H1 (cell line): ENCODE data around the gene PHYH. TPM values are rescaled to one million over a fixed set of nuclear protein-coding genes. Genes with fewer than 3 reads are reported as not detected.

ENCODE experiments used
- CTCF ChIA-PET: fragments of 300-600 bp; sonication (Branson Sonifier 250); formaldehyde crosslinking; loops from one replicate; lab custom pipeline; 2021; ENCODE audit not compliant: partially characterized antibody; lab: Charles Lee
- POLR2A ChIA-PET: fragments of 300-600 bp; sonication (Branson Sonifier 250); formaldehyde crosslinking; loops from one replicate; lab custom pipeline; 2021; ENCODE audit warnings: inconsistent platforms; ENCODE audit not compliant: partially characterized antibody; lab: Charles Lee
- DNase-seq, 2 experiments: peaks; one replicate each; pipeline versions ENCODE4 v3.0.0 to v3.0.0-alpha.2; 2010 to 2022; ENCODE audit warnings: low spot score in 2 of 2, low read depth in 1 of 2, mixed read lengths in 1 of 2
- FAIRE-seq: peaks from 2 replicates; lab custom pipeline; 2011; peaks lifted over from hg19 to GRCh38; lab: Jason Lieb, UNC
- H2AFZ ChIP-seq: 2 replicates; pipeline ENCODE4 v1.8.1; 2012; ENCODE audit warnings: low read length, inconsistent platforms
- H2AK5ac ChIP-seq: 2 replicates; pipeline ENCODE4 v1.6.1; 2013; ENCODE audit warnings: low read depth, low read length
- H2BK120ac ChIP-seq: replicated peaks from 2 replicates; pipeline ENCODE3; 2013; ENCODE audit warnings: low read depth, low read length, inconsistent platforms
- H2BK12ac ChIP-seq: 2 replicates; pipeline ENCODE4 v1.6.1; 2013; ENCODE audit warnings: low read depth, low read length
- H2BK15ac ChIP-seq: 2 replicates; pipeline ENCODE4 v1.6.1; 2013; ENCODE audit warnings: low read length
- H2BK20ac ChIP-seq: 2 replicates; pipeline ENCODE4 v1.6.1; 2013; ENCODE audit warnings: low read length
- H2BK5ac ChIP-seq: 2 replicates; pipeline ENCODE4 v1.6.1; 2013; ENCODE audit warnings: low read depth, low read length
- H3K14ac ChIP-seq: 2 replicates; pipeline ENCODE4 v1.6.1; 2013; ENCODE audit warnings: inconsistent platforms; ENCODE audit not compliant: insufficient read length
- H3K18ac ChIP-seq: 2 replicates; pipeline ENCODE4 v1.6.1; 2013; ENCODE audit warnings: low read length; ENCODE audit errors: extremely low read depth
- H3K23ac ChIP-seq: 2 replicates; pipeline ENCODE4 v1.6.1; 2013; ENCODE audit warnings: inconsistent platforms; ENCODE audit not compliant: insufficient read length
- H3K23me2 ChIP-seq: 2 replicates; pipeline ENCODE4 v1.6.1; 2013; ENCODE audit warnings: low read depth, low read length
- H3K27ac ChIP-seq: 2 replicates; pipeline ENCODE4 v1.6.1; 2011; ENCODE audit warnings: low read depth, low read length, inconsistent platforms
- H3K27me3 ChIP-seq, 4 experiments: replicated peaks in 1 of 4; 1 replicate in 1 of 4; 2 replicates in 3 of 4; pipeline versions ENCODE4 v1.6.1 to v1.8.1; 2011 to 2013; ENCODE audit warnings: low read length in 3 of 4, mild to moderate bottlenecking in 3 of 4, inconsistent platforms in 2 of 4, mixed read lengths in 2 of 4, moderate library complexity in 1 of 4; ENCODE audit not compliant: control insufficient read depth in 3 of 4, insufficient read depth in 3 of 4; ENCODE audit errors: extremely low read depth in 1 of 4
- H3K36me3 ChIP-seq, 4 experiments: 2 replicates each; pipeline versions ENCODE4 v1.6.1 to v1.8.1; 2011 to 2013; ENCODE audit warnings: mild to moderate bottlenecking in 4 of 4, low read length in 3 of 4, moderate library complexity in 2 of 4, control low read depth in 1 of 4, inconsistent platforms in 1 of 4; ENCODE audit not compliant: insufficient read depth in 4 of 4, control insufficient read depth in 2 of 4
- H3K4ac ChIP-seq: replicated peaks from 2 replicates; pipeline ENCODE3; 2013; ENCODE audit warnings: low read length, low read depth, mixed read lengths, inconsistent platforms; ENCODE audit not compliant: insufficient read length
- H3K4me1 ChIP-seq, 4 experiments: replicated peaks in 1 of 4; 1 replicate in 1 of 4; 2 replicates in 3 of 4; pipeline versions ENCODE4 v1.6.1 to v1.8.1; 2011 to 2013; ENCODE audit warnings: low read length in 3 of 4, inconsistent platforms in 2 of 4, mixed read lengths in 1 of 4; ENCODE audit not compliant: insufficient read depth in 4 of 4, control insufficient read depth in 3 of 4
- H3K4me2 ChIP-seq, 2 experiments: 2 replicates each; pipeline versions ENCODE4 v1.6.1 to v1.8.1; 2011 to 2013; ENCODE audit warnings: low read depth in 2 of 2, low read length in 2 of 2, control low read depth in 1 of 2, inconsistent platforms in 1 of 2, mild to moderate bottlenecking in 1 of 2; ENCODE audit not compliant: insufficient read depth in 1 of 2
- H3K4me3 ChIP-seq, 4 experiments: fragments of 200-600, 300-600 bp in 1 of 4; sonication (generic), shearing (Covaris generic), sonication (Bioruptor Twin) in 1 of 4; 2 replicates each; pipeline versions ENCODE4 v1.5.1 to v1.8.1; 2011 to 2016; ENCODE audit warnings: low read length in 4 of 4, low read depth in 3 of 4, control low read depth in 2 of 4, inconsistent platforms in 2 of 4, mild to moderate bottlenecking in 2 of 4, mixed read lengths in 1 of 4, moderate library complexity in 1 of 4; ENCODE audit not compliant: insufficient read depth in 2 of 4; ENCODE audit errors: extremely low read depth in 1 of 4
- H3K56ac ChIP-seq: replicated peaks from 2 replicates; pipeline ENCODE3; 2013; ENCODE audit warnings: low read depth, mild to moderate bottlenecking, mixed read lengths, low read length, inconsistent platforms; ENCODE audit not compliant: insufficient read length
- H3K79me1 ChIP-seq: 2 replicates; pipeline ENCODE4 v1.6.1; 2013; ENCODE audit warnings: low read depth, low read length, control low read depth
- H3K79me2 ChIP-seq, 2 experiments: 2 replicates each; pipeline versions ENCODE4 v1.6.1 to v1.8.1; 2012 to 2013; ENCODE audit warnings: low read length in 2 of 2, mild to moderate bottlenecking in 2 of 2, inconsistent platforms in 1 of 2; ENCODE audit not compliant: insufficient read depth in 2 of 2, control insufficient read depth in 1 of 2
- H3K9ac ChIP-seq, 4 experiments: replicated peaks in 1 of 4; 1 replicate in 1 of 4; 2 replicates in 3 of 4; pipeline versions ENCODE4 v1.6.1 to v1.8.1; 2011 to 2013; ENCODE audit warnings: low read depth in 3 of 4, low read length in 3 of 4, control low read depth in 2 of 4, mild to moderate bottlenecking in 2 of 4, moderate library complexity in 2 of 4, inconsistent platforms in 1 of 4; ENCODE audit errors: extremely low read depth in 1 of 4
- H3K9me3 ChIP-seq, 2 experiments: 2 replicates each; pipeline versions ENCODE4 v1.6.1 to v1.8.1; 2012 to 2013; ENCODE audit warnings: mild to moderate bottlenecking in 2 of 2, moderate library complexity in 2 of 2, control low read depth in 1 of 2, inconsistent platforms in 1 of 2, low read depth in 1 of 2, low read length in 1 of 2, mixed read lengths in 1 of 2; ENCODE audit not compliant: insufficient read depth in 2 of 2
- H4K20me1 ChIP-seq, 2 experiments: replicated peaks in 1 of 2; 2 replicates each; pipeline versions ENCODE3 to v1.8.1; 2011 to 2013; ENCODE audit warnings: inconsistent platforms in 2 of 2, low read length in 2 of 2, mild to moderate bottlenecking in 1 of 2; ENCODE audit not compliant: insufficient read depth in 2 of 2, control insufficient read depth in 1 of 2
- H4K5ac ChIP-seq: 2 replicates; pipeline ENCODE4 v1.6.1; 2013; ENCODE audit warnings: low read length, low read depth, mixed read lengths, inconsistent platforms; ENCODE audit not compliant: insufficient read length
- H4K8ac ChIP-seq: 2 replicates; pipeline ENCODE4 v1.8.0; 2013; ENCODE audit warnings: mild to moderate bottlenecking, moderate library complexity, low read length, inconsistent platforms; ENCODE audit not compliant: insufficient read depth; ENCODE audit errors: extremely low read depth
- H4K91ac ChIP-seq: replicated peaks from 2 replicates; pipeline ENCODE3; 2013; ENCODE audit warnings: low read length, mixed read lengths, inconsistent platforms; ENCODE audit not compliant: insufficient read length
- E2F6 ChIP-seq: IDR thresholded peaks from 2 replicates; pipeline ENCODE4 v1.6.1; 2012; ENCODE audit warnings: inconsistent platforms
- POLR2A ChIP-seq, 2 experiments: IDR thresholded peaks; 1 replicate in 1 of 2; 2 replicates in 1 of 2; pipeline ENCODE4 v1.6.1; 2011; ENCODE audit warnings: low read depth in 2 of 2, low read length in 2 of 2, mild to moderate bottlenecking in 2 of 2; ENCODE audit errors: control extremely low read depth in 1 of 2
- WGBS, 2 experiments: shearing (Covaris generic) in 1 of 2; methylation state at CpG; one replicate each; pipeline versions ENCODE4 v1.1.6 to v1.1.7; 2013 to 2015; ENCODE audit warnings: low lambda C conversion rate in 2 of 2, mixed read lengths in 2 of 2, inconsistent platforms in 1 of 2, low coverage in 1 of 2, missing lambda C conversion rate in 1 of 2; ENCODE audit not compliant: insufficient replicate concordance in 2 of 2, insufficient coverage in 1 of 2, insufficient read length in 1 of 2; ENCODE audit errors: extremely low coverage in 1 of 2, missing lambda C conversion rate in 1 of 2; 5-methylcytosine and 5-hydroxymethylcytosine counted together
- polyA plus RNA-seq, 7 experiments: library from polyadenylated mRNA; depleted of rRNA in 3 of 7; stranded (reverse) in 5 of 7; unstranded in 2 of 7; fragments of >200 nt in 5 of 7; fragments of 200-250 nt in 2 of 7; gene quantifications; 1 replicate in 5 of 7; 2 replicates in 1 of 7; 4 replicates in 1 of 7; pipeline versions ENCODE4 v1.2.1 to v1.2.3, GENCODE V29; 2011 to 2013; ENCODE audit warnings: missing spikeins in 2 of 7, mixed read lengths in 2 of 7
- total RNA-seq: library from RNA; stranded (reverse); fragmentation: NEBNext Ultra II Directional; extraction: Animal tissue kit (Norgen Biotek cat#: 25700); gene quantifications from 2 replicates; pipeline ENCODE4 v1.2.1, GENCODE V29; 2021

The PHYH gene
- total and polyA plus RNA-seq, 2 of the 8 experiments (the other 6 are each of a cell fraction or from before 2014, with no cell fraction given), result 22.0 to 22.7 TPM

GRCh38 chr10:13316635-13317311, 16.9 kb upstream of the PHYH start:
- H3K79me1 ChIP-seq, result no peaks in the 10 kb centered on the region
- H3K79me2 ChIP-seq, result no peaks in the 10 kb centered on the region
- H3K23ac ChIP-seq, result no peak overlapping the region
- no peak overlapping the region for H3K9ac ChIP-seq
- no peak overlapping the region for H2BK5ac ChIP-seq
- no peak overlapping the region for H4K5ac ChIP-seq
- WGBS, 2 experiments, result 90% methylated on average over 7 of the region's 7 CpGs; no CpG with 5 or more reads in 1 of the 2 experiments
- H4K8ac ChIP-seq, result no peak overlapping the region
- H3K56ac ChIP-seq, result no peak overlapping the region
- POLR2A ChIA-PET, result interaction anchor here (0.6 to 5.6 kb wide), 11 partner anchors 9 to 169 kb away, joined by 3 to 65 read pairs (median 8); partner anchors contain the start of genes PHYH and SEPHS1
- no peak overlapping the region for H3K14ac ChIP-seq
- no peaks in the 10 kb centered on the region for H3K9me3 ChIP-seq
- no peak for FAIRE-seq
- no peaks in the 10 kb centered on the region for H3K23me2 ChIP-seq
- no peak overlapping the region for H2BK12ac ChIP-seq
- H3K36me3 ChIP-seq, result peaks cover 14 to 27% (median 20%) of the 10 kb centered on the region in 4 experiments
- peaks cover 0 to 1% of the 10 kb centered on the region in 2 experiments for H4K20me1 ChIP-seq
- no peak overlapping the region for H2AK5ac ChIP-seq
- H2BK15ac ChIP-seq, result no peak overlapping the region
- CTCF ChIA-PET, result interaction anchor here (0.6 to 2.4 kb wide), 7 partner anchors 10 to 150 kb away, joined by 3 to 9 read pairs (median 4); no protein-coding TSS in a partner anchor
- H3K27ac ChIP-seq, result no peak overlapping the region
- no peak overlapping the region for H3K18ac ChIP-seq
- DNase-seq, result no peak
- H2BK120ac ChIP-seq, result no peak overlapping the region
- no peak overlapping the region for H3K4ac ChIP-seq
- no peak overlapping the region for H2BK20ac ChIP-seq
- no peaks in the 10 kb centered on the region for H3K27me3 ChIP-seq
- H4K91ac ChIP-seq, result no peak overlapping the region
- TF ChIP-seq E2F6 (no peak), POLR2A (IDR thresholded peaks at IDR 0.05; ENCODE audit: control extremely low read depth in 1 of 2, low read depth in 2 of 2, low read length in 2 of 2) (peak in 1 of 2 experiments; percentile 42)
- TF ChIP-seq, all 59 proteins: peak for 1
- Histone ChIP-seq H3K4me3 (no peak overlapping the region), H2AFZ (no peak overlapping the region), H3K4me1 (peaks cover 0 to 2% (median 0%) of the 10 kb centered on the region in 4 experiments; a peak in 1 of 7 replicates), H3K4me2 (no peak overlapping the region)
